KOPT-K1 (cell line): ENCODE measurements around the gene BMPR1B.

Source experiments
- H3K27ac ChIP-seq: fragments of 200-600 bp; sonication (generic); 2 replicates; pipeline ENCODE4 v1.5.1; 2016; ENCODE audit warnings: antibody characterized with exemption, mild to moderate bottlenecking, low read depth, low read length; ENCODE audit not compliant: poor library complexity, severe bottlenecking
- H3K36me3 ChIP-seq: fragments of 200-600 bp; sonication (generic); 2 replicates; pipeline ENCODE4 v1.5.1; 2017; ENCODE audit warnings: antibody characterized with exemption, mild to moderate bottlenecking, low read length, moderate library complexity; ENCODE audit not compliant: insufficient read depth
- H3K9me3 ChIP-seq: fragments of 200-600 bp; sonication (generic); 2 replicates; pipeline ENCODE4 v1.5.1; 2017; ENCODE audit warnings: antibody characterized with exemption, low read length, mild to moderate bottlenecking; ENCODE audit not compliant: insufficient read depth, poor library complexity, severe bottlenecking

BMPR1B gene

DNA sequence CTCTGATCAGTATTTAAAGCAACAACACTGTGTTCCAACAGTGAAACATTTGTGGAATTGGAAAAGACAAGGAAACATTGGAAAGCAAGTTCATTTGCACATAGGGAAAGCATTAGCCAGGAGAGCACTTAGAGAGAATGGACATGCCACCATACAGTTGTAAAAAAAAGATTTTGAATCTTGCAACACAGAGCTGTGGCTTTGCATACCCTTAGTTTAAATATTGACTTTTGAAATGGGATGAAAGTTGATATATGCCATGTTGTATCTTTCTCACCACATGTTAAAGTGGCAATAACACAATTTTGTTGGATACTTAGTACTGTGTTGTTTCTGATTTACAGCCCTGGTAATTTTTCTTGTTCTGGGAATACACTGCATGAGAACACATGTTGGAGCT, 208.1 kb downstream of the BMPR1B start:
- Histone ChIP-seq H3K9me3 (no peaks in the 10 kb centered on the region), H3K27ac (no peak overlapping the region), H3K36me3 (no peaks in the 10 kb centered on the region)

DNA sequence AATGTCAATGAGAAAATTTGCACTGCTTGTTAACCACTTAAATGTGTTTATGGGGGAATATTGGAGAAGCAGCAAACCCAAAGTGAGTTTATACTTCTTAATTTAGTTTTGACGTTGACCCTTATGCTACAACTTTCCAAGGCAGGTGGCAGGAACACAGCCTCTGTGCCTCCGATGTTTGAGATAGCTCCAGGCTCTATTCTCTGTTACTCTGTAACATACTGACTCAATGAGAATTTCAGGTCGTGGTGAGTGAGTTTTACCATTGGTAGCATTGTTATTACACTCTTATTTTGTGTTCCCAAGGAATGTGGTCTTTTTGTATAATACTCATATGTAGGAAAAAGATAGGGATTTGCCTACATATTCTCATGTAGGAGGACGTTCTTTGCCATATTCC, 210.7 kb downstream of the BMPR1B start:
- H3K36me3 ChIP-seq = no peaks in the 10 kb centered on the region
- no peaks in the 10 kb centered on the region for H3K9me3 ChIP-seq
- H3K27ac ChIP-seq = no peak overlapping the region

GRCh38 chr4:94970650-94971049, 212.9 kb downstream of the BMPR1B start:
- H3K36me3 ChIP-seq = no peaks in the 10 kb centered on the region
- no peak overlapping the region for H3K27ac ChIP-seq
- H3K9me3 ChIP-seq = no peaks in the 10 kb centered on the region

DNA sequence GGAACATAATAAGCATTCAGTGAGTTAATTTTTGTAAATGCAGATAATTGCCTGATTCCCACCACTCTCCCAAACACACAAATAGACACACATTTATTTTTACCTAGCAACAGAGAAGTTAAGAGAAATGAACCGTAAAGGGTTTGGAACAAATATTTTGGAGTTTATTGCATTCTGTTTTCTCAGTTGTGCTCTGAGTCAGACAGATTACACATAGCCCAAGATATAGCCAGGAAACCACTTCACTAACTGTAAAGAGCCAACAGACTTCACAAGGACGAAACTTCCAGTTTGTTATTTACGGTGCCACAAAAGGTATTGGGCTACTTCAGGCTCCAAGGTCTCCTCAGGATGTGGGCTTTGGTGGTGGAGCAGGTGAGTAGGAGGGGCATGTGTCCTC, 217.0 kb downstream of the BMPR1B start:
- H3K27ac ChIP-seq = no peak overlapping the region
- no peaks in the 10 kb centered on the region for H3K36me3 ChIP-seq
- no peaks in the 10 kb centered on the region for H3K9me3 ChIP-seq

DNA sequence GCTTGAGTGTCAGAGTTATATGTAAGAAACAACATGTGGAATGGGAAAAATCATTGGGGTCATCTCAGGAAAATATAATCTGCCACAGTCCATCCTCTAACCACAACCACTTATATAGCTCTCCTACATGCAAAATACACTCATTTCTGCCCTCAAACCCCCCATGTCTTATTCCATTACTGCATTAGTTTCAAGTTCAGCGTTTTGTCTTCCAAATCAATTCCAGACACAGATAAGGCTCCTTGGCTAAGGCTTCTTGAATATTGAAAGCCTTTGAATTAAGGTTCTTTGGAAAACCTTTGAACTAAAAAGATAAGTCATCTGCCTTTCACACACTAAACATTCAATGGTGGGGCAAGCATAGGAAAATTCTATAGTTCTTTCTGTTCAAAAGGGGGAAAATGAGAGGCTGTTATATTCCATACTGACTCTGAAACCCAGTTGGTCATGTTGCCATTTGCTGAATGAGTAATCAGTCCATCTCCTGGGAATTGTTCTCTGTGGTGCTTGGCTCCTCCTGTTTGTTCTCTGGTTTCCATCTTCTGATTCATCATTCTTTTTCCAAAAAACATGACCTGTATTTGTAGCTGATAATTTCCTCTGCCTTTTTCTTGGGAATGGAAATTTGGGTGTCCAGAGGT, 218.7 kb downstream of the BMPR1B start:
- Histone ChIP-seq H3K36me3 (no peaks in the 10 kb centered on the region), H3K27ac (no peak overlapping the region), H3K9me3 (no peaks in the 10 kb centered on the region)

- Histone ChIP-seq H3K36me3 (no peaks in the 10 kb centered on the region), H3K27ac (no peak overlapping the region), H3K9me3 (no peaks in the 10 kb centered on the region)
These were observed 221.1 kb downstream of the BMPR1B start for GRCh38 chr4:94978904-94979303.

DNA sequence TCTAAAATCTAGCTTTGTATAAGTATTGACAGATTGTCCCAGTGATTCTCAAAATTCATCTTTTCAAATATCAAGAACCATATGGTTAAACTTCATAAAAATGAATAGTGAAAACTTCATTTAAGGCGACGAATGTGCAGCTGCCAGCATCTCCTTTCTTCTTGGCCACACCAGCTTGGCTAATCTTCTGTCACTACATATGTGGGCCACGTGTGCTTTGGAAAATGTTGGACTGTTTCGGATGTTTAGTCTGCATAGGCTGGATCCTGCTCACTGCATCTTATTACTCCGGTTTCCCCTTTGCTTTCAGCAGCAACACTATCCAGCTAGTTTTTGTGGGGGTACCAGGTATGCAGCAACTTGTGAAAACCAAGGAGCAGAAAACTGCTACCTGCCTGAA, 221.9 kb downstream of the BMPR1B start:
- Histone ChIP-seq H3K27ac (no peak overlapping the region), H3K9me3 (no peaks in the 10 kb centered on the region), H3K36me3 (no peaks in the 10 kb centered on the region)

DNA sequence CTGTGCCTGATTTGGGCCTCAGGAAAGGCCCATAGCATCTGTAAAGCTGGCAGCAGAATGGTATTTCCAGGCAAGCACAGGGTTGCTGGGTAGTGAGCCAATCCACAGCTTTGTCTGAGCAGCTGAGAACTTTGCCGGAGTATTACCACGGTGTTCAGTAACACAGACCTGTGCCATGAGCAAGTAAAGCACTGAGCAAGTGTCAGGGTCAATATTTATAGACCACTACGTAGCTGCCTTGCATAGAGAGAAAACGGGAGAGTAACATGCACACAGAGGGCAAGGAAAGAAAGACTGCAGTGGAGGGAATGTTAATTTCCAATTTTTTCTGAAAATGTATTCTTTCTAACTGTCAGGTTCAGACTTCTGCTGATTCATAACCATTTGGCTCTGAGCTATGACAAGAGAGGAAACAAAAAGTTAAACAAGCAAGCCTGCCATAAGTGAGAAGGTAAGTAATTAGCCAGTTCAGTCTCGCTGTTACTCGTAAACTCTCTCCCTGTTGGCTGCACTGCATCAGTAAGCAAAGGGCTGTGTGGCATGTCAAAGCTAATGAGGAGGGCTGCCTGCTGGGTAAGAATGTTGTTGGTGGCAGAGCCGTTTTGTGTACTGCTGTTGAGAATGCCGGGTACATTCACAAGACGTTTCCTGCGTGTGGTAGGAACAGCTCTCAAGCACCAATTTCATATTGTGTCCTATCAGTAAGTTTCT, 238.1 kb downstream of the BMPR1B start:
- Histone ChIP-seq H3K9me3 (no peaks in the 10 kb centered on the region), H3K36me3 (no peaks in the 10 kb centered on the region), H3K27ac (no peak overlapping the region)

- Histone ChIP-seq H3K36me3 (no peaks in the 10 kb centered on the region), H3K9me3 (no peaks in the 10 kb centered on the region), H3K27ac (no peak overlapping the region)
These were observed 242.4 kb downstream of the BMPR1B start for GRCh38 chr4:95000076-95000648.

GRCh38 chr4:95004912-95005311, 247.2 kb downstream of the BMPR1B start:
- Histone ChIP-seq H3K27ac (no peak overlapping the region), H3K9me3 (no peaks in the 10 kb centered on the region), H3K36me3 (no peaks in the 10 kb centered on the region)

DNA sequence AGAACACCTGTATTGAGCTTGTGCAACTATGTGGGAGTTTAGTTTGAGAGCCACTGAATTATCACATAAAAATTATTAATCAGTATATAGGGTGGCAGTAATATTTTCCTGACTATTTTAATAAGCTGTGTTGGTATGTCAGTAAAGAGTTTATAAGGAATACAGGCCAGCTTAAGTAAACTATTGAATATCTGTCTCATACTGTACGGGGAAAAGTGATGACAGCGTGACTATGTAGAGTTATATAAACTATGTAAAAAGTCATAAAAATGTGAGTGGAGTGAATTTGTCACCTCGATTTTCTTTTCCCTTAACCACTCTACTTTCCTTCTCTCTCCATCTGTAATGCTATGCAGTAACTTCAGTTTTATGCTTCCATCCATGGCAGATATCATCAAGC, 250.2 kb downstream of the BMPR1B start:
- Histone ChIP-seq H3K9me3 (no peaks in the 10 kb centered on the region), H3K36me3 (no peaks in the 10 kb centered on the region), H3K27ac (no peak overlapping the region)

DNA sequence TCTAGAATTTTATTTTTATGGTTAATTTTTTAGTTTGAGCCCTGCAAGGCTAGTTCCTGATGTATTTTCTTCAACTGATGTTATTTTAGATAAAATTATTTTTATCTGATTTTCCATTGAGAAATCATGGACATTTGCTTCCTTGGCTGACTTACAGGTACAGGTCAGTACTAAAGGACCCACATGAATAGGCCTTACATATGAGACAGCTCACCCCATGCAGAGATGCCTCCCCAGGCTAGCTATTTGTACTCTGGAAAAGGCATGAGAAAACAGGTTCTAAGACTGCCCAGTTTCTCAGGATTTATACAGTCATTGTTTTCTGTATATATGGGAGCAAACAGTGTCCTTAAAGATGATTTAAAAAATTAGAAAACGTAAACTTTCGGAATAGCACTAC, 255.5 kb downstream of the BMPR1B start:
- no peaks in the 10 kb centered on the region for H3K9me3 ChIP-seq
- H3K27ac ChIP-seq = no peak overlapping the region
- no peaks in the 10 kb centered on the region for H3K36me3 ChIP-seq

DNA sequence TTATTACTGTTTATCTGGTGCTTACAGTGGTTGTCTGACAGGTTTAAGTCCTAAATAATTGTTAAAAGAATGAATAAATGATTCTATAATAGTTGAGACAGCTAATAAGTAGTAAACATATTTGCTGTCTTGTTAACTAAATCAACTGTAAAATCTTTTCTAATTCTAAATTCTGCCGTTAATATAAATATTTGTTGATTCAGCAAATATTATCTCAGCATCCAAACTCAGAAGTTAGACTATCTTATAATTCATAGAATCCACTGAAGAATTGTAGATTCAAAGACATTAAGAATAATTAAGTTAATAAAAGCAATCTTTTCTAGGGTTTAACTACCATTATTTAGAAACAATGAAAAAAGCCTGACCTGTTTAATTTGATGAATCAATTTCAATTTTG, 256.3 kb downstream of the BMPR1B start:
- H3K27ac ChIP-seq = no peak overlapping the region
- no peaks in the 10 kb centered on the region for H3K9me3 ChIP-seq
- H3K36me3 ChIP-seq = no peaks in the 10 kb centered on the region

- H3K36me3 ChIP-seq = no peaks in the 10 kb centered on the region
- H3K9me3 ChIP-seq = no peaks in the 10 kb centered on the region
- H3K27ac ChIP-seq = no peak overlapping the region
These were observed 259.7 kb downstream of the BMPR1B start for GRCh38 chr4:95017305-95018064.

GRCh38 chr4:95018785-95019184, 261.0 kb downstream of the BMPR1B start:
- no peak overlapping the region for H3K27ac ChIP-seq
- no peaks in the 10 kb centered on the region for H3K9me3 ChIP-seq
- H3K36me3 ChIP-seq = no peaks in the 10 kb centered on the region
